Neuronal stem cell (in vitro differentiated cells): ENCODE measurements around the gene ZNF865.

Experiments used
- DNase-seq: peaks from one replicate; pipeline ENCODE4 v3.0.0-alpha.2; 2013; ENCODE audit warnings: low spot score
- H2AFZ ChIP-seq: one replicate; pipeline ENCODE4 v1.6.1; 2013; ENCODE audit warnings: mild to moderate bottlenecking, low read length, inconsistent platforms
- H2AK5ac ChIP-seq: 2 replicates; pipeline ENCODE4 v1.6.1; 2013; ENCODE audit warnings: low read depth, mild to moderate bottlenecking, inconsistent platforms, low read length, moderate library complexity, mixed read lengths
- H2BK120ac ChIP-seq: 2 replicates; pipeline ENCODE4 v1.6.1; 2013; ENCODE audit warnings: low read depth, mild to moderate bottlenecking, inconsistent platforms, low read length, moderate library complexity, mixed read lengths
- H2BK12ac ChIP-seq: one replicate; pipeline ENCODE4 v1.6.1; 2013; ENCODE audit warnings: low read length, inconsistent platforms
- H2BK15ac ChIP-seq: 2 replicates; pipeline ENCODE4 v1.6.1; 2013; ENCODE audit warnings: mild to moderate bottlenecking, low read length, inconsistent platforms, mixed read lengths
- H2BK5ac ChIP-seq: one replicate; pipeline ENCODE4 v1.6.1; 2013; ENCODE audit warnings: inconsistent platforms, mild to moderate bottlenecking, low read length, moderate library complexity
- H3K14ac ChIP-seq: one replicate; pipeline ENCODE4 v1.6.1; 2013; ENCODE audit warnings: low read length, inconsistent platforms
- H3K18ac ChIP-seq: 2 replicates; pipeline ENCODE4 v1.6.1; 2013; ENCODE audit warnings: low read length, inconsistent platforms
- H3K23ac ChIP-seq: 2 replicates; pipeline ENCODE4 v1.6.1; 2013; ENCODE audit warnings: low read depth, mild to moderate bottlenecking, mixed read lengths, low read length, inconsistent platforms; ENCODE audit not compliant: poor library complexity
- H3K27ac ChIP-seq: replicated peaks from 3 replicates; pipeline ENCODE4 v1.5.1; 2013; ENCODE audit warnings: low read length, inconsistent platforms
- H3K27me3 ChIP-seq, 3 experiments: 2 replicates each; pipeline ENCODE4 v1.6.1; 2013; ENCODE audit warnings: low read length in 3 of 3, mild to moderate bottlenecking in 2 of 3, inconsistent platforms in 1 of 3, low read depth in 1 of 3, mixed read lengths in 1 of 3, moderate library complexity in 1 of 3; ENCODE audit not compliant: control insufficient read depth in 3 of 3, insufficient read depth in 3 of 3
- H3K36me3 ChIP-seq, 2 donors: replicated peaks in 1 of 2; 2 replicates each; pipeline ENCODE4 v1.6.1; 2013; ENCODE audit warnings: low read length in 2 of 2; ENCODE audit not compliant: control insufficient read depth in 2 of 2, insufficient read depth in 2 of 2
- H3K4ac ChIP-seq: 2 replicates; pipeline ENCODE4 v1.6.1; 2013; ENCODE audit warnings: inconsistent platforms, mild to moderate bottlenecking, low read length, moderate library complexity
- H3K4me1 ChIP-seq, 2 donors: 1 replicate in 1 of 2; 2 replicates in 1 of 2; pipeline ENCODE4 v1.6.1; 2013; ENCODE audit warnings: low read length in 2 of 2, low read depth in 1 of 2; ENCODE audit not compliant: control insufficient read depth in 2 of 2, insufficient read depth in 1 of 2
- H3K4me2 ChIP-seq: one replicate; pipeline ENCODE4 v1.6.1; 2013; ENCODE audit warnings: mild to moderate bottlenecking, low read length, inconsistent platforms; ENCODE audit not compliant: insufficient read depth, poor library complexity, severe bottlenecking
- H3K4me3 ChIP-seq, 2 donors: 2 replicates each; pipeline ENCODE4 v1.5.1; 2013; ENCODE audit warnings: low read length in 2 of 2, mild to moderate bottlenecking in 2 of 2, inconsistent platforms in 1 of 2, moderate library complexity in 1 of 2
- H3K79me1 ChIP-seq: one replicate; pipeline ENCODE4 v1.6.1; 2013; ENCODE audit warnings: low read depth, mild to moderate bottlenecking, inconsistent platforms, low read length, moderate library complexity
- H3K9ac ChIP-seq: one replicate; pipeline ENCODE4 v1.6.1; 2013; ENCODE audit warnings: mild to moderate bottlenecking, low read depth, low read length, inconsistent platforms; ENCODE audit not compliant: poor library complexity
- H3K9me3 ChIP-seq, 2 donors: replicated peaks in 1 of 2; 2 replicates each; pipeline versions ENCODE3 to v1.6.1; 2013; ENCODE audit warnings: low read length in 2 of 2, mild to moderate bottlenecking in 2 of 2, inconsistent platforms in 1 of 2, low read depth in 1 of 2, mixed read lengths in 1 of 2, moderate library complexity in 1 of 2; ENCODE audit not compliant: control insufficient read depth in 2 of 2, insufficient read depth in 1 of 2
- H4K8ac ChIP-seq: one replicate; pipeline ENCODE4 v1.6.1; 2013; ENCODE audit warnings: low read depth, mild to moderate bottlenecking, inconsistent platforms, low read length, moderate library complexity
- H4K91ac ChIP-seq: one replicate; pipeline ENCODE4 v1.6.1; 2013; ENCODE audit warnings: low read length, low read depth, mild to moderate bottlenecking, inconsistent platforms; ENCODE audit not compliant: poor library complexity
- WGBS, 2 donors: extraction: QIAGEN DNeasy Blood & Tissue Kit; methylation state at CpG; one replicate each; pipeline ENCODE4 v1.1.7; 2013; ENCODE audit warnings: missing lambda C conversion rate in 2 of 2, mixed read lengths in 1 of 2; ENCODE audit not compliant: insufficient read length in 2 of 2, insufficient replicate concordance in 1 of 2; ENCODE audit errors: extremely low coverage in 2 of 2; 5-methylcytosine and 5-hydroxymethylcytosine counted together

Gene ZNF865

DNA sequence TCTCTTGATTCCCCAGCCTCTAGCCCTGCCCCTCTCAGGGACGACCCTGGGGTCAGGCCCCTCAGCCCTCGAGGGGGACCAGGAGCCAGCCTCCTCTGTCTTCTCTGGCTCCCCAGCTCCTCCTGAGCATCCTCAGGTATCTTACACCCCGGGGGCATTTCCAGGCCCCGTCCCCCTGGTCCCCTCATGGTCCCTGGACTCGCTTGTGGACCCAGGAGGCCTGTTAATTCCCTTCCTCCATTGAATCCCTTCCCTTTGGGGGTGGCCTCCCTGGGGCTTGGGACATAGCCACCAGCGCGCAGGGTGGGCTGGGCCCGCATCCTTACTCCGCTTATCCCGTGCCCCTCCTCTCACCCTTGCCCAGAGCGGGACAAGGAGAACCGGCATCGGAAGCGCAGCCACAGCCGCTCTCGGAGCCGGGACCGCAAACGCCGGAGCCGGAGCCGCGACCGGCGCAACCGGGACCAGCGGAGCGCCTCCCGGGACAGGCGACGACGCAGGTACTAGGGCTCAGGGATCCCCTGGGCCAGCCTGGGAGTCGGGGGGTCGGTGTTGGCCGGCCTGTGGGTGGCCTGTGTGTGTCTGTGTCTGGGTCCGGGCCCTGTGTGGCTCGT is 53.5 kb downstream of the ZNF865 start:
- peak overlapping the region; percentile 72 for H3K9ac ChIP-seq
- H2AK5ac ChIP-seq: no peak overlapping the region
- H3K23ac ChIP-seq: no peak overlapping the region
- no peak overlapping the region for H3K4ac ChIP-seq
- H2BK15ac ChIP-seq: no peak overlapping the region
- H3K79me1 ChIP-seq: peaks cover 26% of the 10 kb centered on the region
- H3K4me3 ChIP-seq: no peak overlapping the region
- H4K8ac ChIP-seq: no peak overlapping the region
- peak overlapping the region; percentile 26 for H3K27ac ChIP-seq
- H3K18ac ChIP-seq: no peak overlapping the region
- no peaks in the 10 kb centered on the region for H3K27me3 ChIP-seq
- H4K91ac ChIP-seq: no peak overlapping the region
- H2BK120ac ChIP-seq: no peak overlapping the region
- no peak overlapping the region for H3K4me2 ChIP-seq
- DNase-seq: no peak
- H3K36me3 ChIP-seq: peaks cover 40 to 82% of the 10 kb centered on the region in 2 donors
- no peak overlapping the region for H2AFZ ChIP-seq
- peaks cover 11 to 12% of the 10 kb centered on the region in 2 donors for H3K4me1 ChIP-seq
- WGBS, 2 donors: no CpG with 5 or more reads among the region's 37 CpGs
- H3K14ac ChIP-seq: no peak overlapping the region
- H2BK5ac ChIP-seq: no peak overlapping the region
- no peak overlapping the region for H2BK12ac ChIP-seq
- H3K9me3 ChIP-seq: no peaks in the 10 kb centered on the region

DNA sequence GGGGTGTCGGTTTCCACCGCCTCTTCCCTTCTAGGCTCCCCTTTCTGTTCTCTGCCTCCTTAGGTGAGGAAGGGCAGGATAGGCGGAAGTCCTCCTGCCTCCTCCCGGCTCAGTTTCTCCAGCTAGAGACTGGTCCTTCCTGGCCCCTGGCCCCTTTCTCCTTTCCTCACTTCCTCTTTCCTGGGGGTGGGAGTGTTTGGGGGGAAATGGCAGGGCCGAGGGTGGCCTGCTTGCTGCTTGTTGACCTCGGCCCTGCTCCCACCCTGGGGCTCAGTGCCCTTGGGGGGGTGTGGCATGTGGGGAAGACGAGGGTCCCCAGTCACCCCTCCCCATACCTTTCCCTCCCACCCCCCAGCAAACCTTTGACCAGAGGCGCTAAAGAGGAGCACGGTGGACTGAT is 54.4 kb downstream of the ZNF865 start:
- Histone ChIP-seq H3K4ac (no peak overlapping the region), H4K91ac (no peak overlapping the region), H2AFZ (no peak overlapping the region), H3K9ac (no peak overlapping the region), H3K9me3 (no peaks in the 10 kb centered on the region), H3K4me2 (no peak overlapping the region), H3K36me3 (peaks cover 45 to 91% of the 10 kb centered on the region in 2 donors), H2BK120ac (no peak overlapping the region), H3K27me3 (no peaks in the 10 kb centered on the region), H4K8ac (no peak overlapping the region), H2AK5ac (no peak overlapping the region), H2BK5ac (no peak overlapping the region), H3K4me1 (peaks cover 11 to 12% of the 10 kb centered on the region in 2 donors), H2BK15ac (no peak overlapping the region), H3K4me3 (no peak overlapping the region), H2BK12ac (no peak overlapping the region), H3K18ac (no peak overlapping the region), H3K23ac (no peak overlapping the region), H3K79me1 (peaks cover 33% of the 10 kb centered on the region), H3K27ac (no peak overlapping the region), H3K14ac (no peak overlapping the region)
- DNase-seq: no peak
- no CpG with 5 or more reads among the region's 9 CpGs for WGBS, 2 donors

DNA sequence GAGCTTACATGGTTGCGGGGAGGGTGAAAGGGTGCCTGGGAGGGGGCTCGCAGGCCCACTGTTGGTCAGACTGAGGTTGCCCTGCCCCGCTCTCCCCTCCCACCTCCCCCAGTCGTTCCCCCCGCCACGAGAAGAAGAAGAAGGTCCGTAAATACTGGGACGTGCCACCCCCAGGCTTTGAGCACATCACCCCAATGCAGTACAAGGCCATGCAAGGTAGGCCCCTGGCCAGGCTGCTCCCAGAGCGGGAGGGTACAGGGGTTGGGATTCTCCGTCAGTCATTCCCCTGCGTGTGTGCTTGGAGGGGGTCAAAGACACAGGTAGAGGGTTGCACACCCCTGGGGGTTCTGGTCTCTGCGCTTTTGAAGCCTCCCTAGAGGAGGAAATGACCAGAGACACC is 55.0 kb downstream of the ZNF865 start:
- WGBS, 2 donors: no CpG with 5 or more reads among the region's 12 CpGs
- Histone ChIP-seq H3K4me3 (no peak overlapping the region), H2BK15ac (no peak overlapping the region), H3K9ac (no peak overlapping the region), H2BK5ac (no peak overlapping the region), H3K14ac (no peak overlapping the region), H2BK12ac (no peak overlapping the region), H2BK120ac (no peak overlapping the region), H3K79me1 (peaks cover 30% of the 10 kb centered on the region), H3K27ac (no peak overlapping the region), H2AFZ (no peak overlapping the region), H3K4ac (no peak overlapping the region), H3K9me3 (no peaks in the 10 kb centered on the region), H4K8ac (no peak overlapping the region), H3K4me1 (peaks cover 11 to 12% of the 10 kb centered on the region in 2 donors), H4K91ac (no peak overlapping the region), H3K23ac (no peak overlapping the region), H3K36me3 (peaks cover 45 to 95% of the 10 kb centered on the region in 2 donors), H3K18ac (no peak overlapping the region), H3K4me2 (no peak overlapping the region), H2AK5ac (no peak overlapping the region), H3K27me3 (no peaks in the 10 kb centered on the region)
- DNase-seq: no peak

DNA sequence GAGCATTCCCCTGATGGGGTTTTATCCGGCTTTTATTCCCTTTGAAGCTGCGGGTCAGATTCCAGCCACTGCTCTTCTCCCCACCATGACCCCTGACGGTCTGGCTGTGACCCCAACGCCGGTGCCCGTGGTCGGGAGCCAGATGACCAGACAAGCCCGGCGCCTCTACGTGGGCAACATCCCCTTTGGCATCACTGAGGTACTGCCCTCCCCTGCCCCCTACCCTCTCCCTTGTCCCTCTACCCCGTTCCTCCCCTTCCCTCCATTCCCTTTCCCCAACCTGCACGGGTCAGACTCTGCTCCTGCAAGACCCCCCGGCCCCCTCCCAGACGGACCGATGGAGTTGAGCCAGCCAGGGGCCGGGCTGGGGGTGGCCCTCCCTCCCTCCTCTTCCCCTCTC is 55.5 kb downstream of the ZNF865 start:
- Histone ChIP-seq H3K27ac (no peak overlapping the region), H3K9me3 (no peaks in the 10 kb centered on the region), H3K18ac (no peak overlapping the region), H3K4me3 (no peak overlapping the region), H2BK15ac (no peak overlapping the region), H3K79me1 (peaks cover 32% of the 10 kb centered on the region), H2BK120ac (no peak overlapping the region), H4K8ac (no peak overlapping the region), H2BK5ac (no peak overlapping the region), H3K4ac (no peak overlapping the region), H3K14ac (no peak overlapping the region), H3K4me1 (peaks cover 11 to 12% of the 10 kb centered on the region in 2 donors), H2AFZ (no peak overlapping the region), H3K27me3 (no peaks in the 10 kb centered on the region), H2BK12ac (no peak overlapping the region), H3K4me2 (no peak overlapping the region), H3K9ac (peak overlapping the region; percentile 78), H2AK5ac (no peak overlapping the region), H3K36me3 (peaks cover 48 to 94% of the 10 kb centered on the region in 2 donors), H3K23ac (no peak overlapping the region), H4K91ac (no peak overlapping the region)
- WGBS, 2 donors: no CpG with 5 or more reads among the region's 16 CpGs
- DNase-seq: no peak
